ENCODE results near the gene REPS2. TPM values are rescaled to one million over a fixed set of nuclear protein-coding genes. Genes with fewer than 3 reads are reported as not detected.

The REPS2 gene
- total and polyA plus RNA-seq, 9 of the 15 experiments (the other 6 are each of a cell fraction or from before 2014, with no cell fraction given): 0.01 to 0.07 (median 0.01) TPM; not detected in 3

GRCh38 chrX:17042037-17042436, 95.6 kb downstream of the REPS2 start (continued):
- TF ChIP-seq ATF3 (IDR thresholded peaks at IDR 0.05): no peak
- TF ChIP-seq ATF3 (CRISPR knock-in tag; conservative IDR thresholded peaks at IDR 0.05): no peak
- TF ChIP-seq JUN (IDR thresholded peaks at IDR 0.05; ENCODE audit: borderline replicate concordance, low read depth, low read length): no peak
- no peak for TF ChIP-seq JUN (CRISPR knock-in tag; IDR thresholded peaks at IDR 0.05; ENCODE audit: borderline replicate concordance)
- no peak for TF ChIP-seq PTRF (tag; IDR thresholded peaks at IDR 0.05)

GRCh38 chrX:17046478-17047097, 100.1 kb downstream of the REPS2 start:
- H3K9me1 ChIP-seq (ENCODE audit: control insufficient read depth, insufficient read depth, low read length): no peaks in the 10 kb centered on the region
- no peak overlapping the region for H2AFZ ChIP-seq (ENCODE audit: low read depth, low read length)
- peak; percentile 72 for FAIRE-seq
- no peak overlapping the region for H3K4me2 ChIP-seq (ENCODE audit: insufficient read depth, low read length)
- H3K4me3 ChIP-seq: no peak overlapping the region
- in situ Hi-C loops (cut with MboI): loop anchor here (10.0 kb wide), 1 partner anchor 222 kb away; no protein-coding TSS in a partner anchor
- no peaks in the 10 kb centered on the region for H4K20me1 ChIP-seq (replicated peaks; ENCODE audit: control insufficient read depth, insufficient read depth, low read length)
- H3K79me2 ChIP-seq (ENCODE audit: control insufficient read depth, insufficient read depth, low read length): no peaks in the 10 kb centered on the region
- intact Hi-C loops (cut with micrococcal nuclease): loop anchor here (1.0 to 5.0 kb wide), 3 partner anchors 39 to 220 kb away; no protein-coding TSS in a partner anchor
- H3K36me3 ChIP-seq (ENCODE audit: control insufficient read depth, insufficient read depth, low read length): no peaks in the 10 kb centered on the region
- no peaks in the 10 kb centered on the region for H3K9me3 ChIP-seq (replicated peaks; ENCODE audit: control insufficient read depth, insufficient read depth, low read depth, low read length)
- DNase-seq (ENCODE audit: extremely low read depth in 1 of 4, low spot score in 3 of 4): peak; percentile 24 to 66 (median 36)
- H3K9ac ChIP-seq (ENCODE audit: insufficient read depth in 1 of 2, low read depth in 2 of 2, low read length in 2 of 2): no peak overlapping the region
- 0% methylated on average over 5 of the region's 5 CpGs for WGBS (ENCODE audit: insufficient coverage, low coverage, missing lambda C conversion rate)
- CTCF ChIA-PET (ENCODE audit: low intra/inter-chr PET ratio): interaction anchor here (1.3 to 2.1 kb wide), 2 partner anchors 164 to 220 kb away, joined by 6 to 13 read pairs; no protein-coding TSS in a partner anchor
- no TSS peak for BruUV-seq (replicated peaks)
- H3K27me3 ChIP-seq (ENCODE audit: control insufficient read depth in 2 of 2, insufficient read depth in 2 of 2, low read length in 2 of 2): peaks cover 0 to 16% of the 10 kb centered on the region in 2 experiments; a peak in 2 of 5 replicates
- peak; percentile 97 for ATAC-seq
- no peak overlapping the region for H3K27ac ChIP-seq (ENCODE audit: extremely low read depth, low read depth, low read length)
- no peaks in the 10 kb centered on the region for H3K4me1 ChIP-seq (replicated peaks in 1 of 2; ENCODE audit: control insufficient read depth in 2 of 2, insufficient read depth in 2 of 2, low read length in 2 of 2)
- POLR2A ChIA-PET: interaction anchor here (0.8 kb wide), 2 partner anchors 19 to 46 kb away, joined by 3 to 4 read pairs; no protein-coding TSS in a partner anchor
- no peak for TF ChIP-seq TAF1 (IDR thresholded peaks at IDR 0.05; ENCODE audit: control insufficient read depth, extremely low read depth, insufficient read depth, low read length, severe bottlenecking)
- TF ChIP-seq DACH1 (IDR thresholded peaks at IDR 0.05; ENCODE audit: partially characterized antibody): peak; percentile 90
- TF ChIP-seq ZNF277 (CRISPR knock-in tag; IDR thresholded peaks at IDR 0.05; ENCODE audit: borderline replicate concordance): no peak
- TF ChIP-seq MYBL2 (IDR thresholded peaks at IDR 0.05; ENCODE audit: low read depth): no peak
- no peak for TF ChIP-seq MYBL2 (CRISPR knock-in tag; IDR thresholded peaks at IDR 0.05; ENCODE audit: borderline replicate concordance)
- TF ChIP-seq HDAC8 (tag; IDR thresholded peaks at IDR 0.05): no peak
- no peak for TF ChIP-seq MEIS2 (IDR thresholded peaks at IDR 0.05; ENCODE audit: partially characterized antibody)
- no peak for TF ChIP-seq ZBTB11 (CRISPR knock-in tag; IDR thresholded peaks at IDR 0.05)
- no peak for TF ChIP-seq SLC30A9 (CRISPR knock-in tag; IDR thresholded peaks at IDR 0.05)
